Stimulated activated CD4-positive, alpha-beta T cell treated with anti-CD3 and anti-CD28 coated beads, Interleukin-1b, Interleukin-23, amount 100 ng/mL, for 4 hours (primary cell): ENCODE measurements around the gene GON4L.
"Not testable (repeated sequence)": the region's sequence is repeated elsewhere in the genome, so short reads cannot be mapped to it uniquely, and the experiment has no call there.

Experiments used
- DNase-seq, 2 donors: peaks; one replicate each; pipeline ENCODE4 v3.0.0-alpha.2; 2020; ENCODE audit warnings: low read depth in 2 of 2

Gene GON4L

DNA sequence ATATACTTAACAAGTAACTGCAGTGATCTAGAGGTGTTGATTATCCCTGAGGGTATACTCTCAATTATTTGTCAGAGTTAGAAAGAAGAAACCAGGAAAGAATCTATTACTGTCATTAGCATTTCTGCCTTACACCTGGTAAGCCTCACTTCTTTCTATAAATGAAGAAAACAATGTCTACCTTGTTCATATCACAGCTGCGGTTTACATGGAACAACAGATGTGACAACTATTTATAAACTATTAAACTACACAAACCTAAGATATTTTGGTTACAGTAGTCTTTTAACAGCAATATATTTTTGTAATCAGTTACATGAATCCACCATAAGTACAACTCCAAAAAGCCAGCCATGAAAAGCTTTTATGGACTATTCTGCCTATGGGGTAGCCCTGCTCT, 40.7 kb downstream of the GON4L start:
- no peak for DNase-seq

DNA sequence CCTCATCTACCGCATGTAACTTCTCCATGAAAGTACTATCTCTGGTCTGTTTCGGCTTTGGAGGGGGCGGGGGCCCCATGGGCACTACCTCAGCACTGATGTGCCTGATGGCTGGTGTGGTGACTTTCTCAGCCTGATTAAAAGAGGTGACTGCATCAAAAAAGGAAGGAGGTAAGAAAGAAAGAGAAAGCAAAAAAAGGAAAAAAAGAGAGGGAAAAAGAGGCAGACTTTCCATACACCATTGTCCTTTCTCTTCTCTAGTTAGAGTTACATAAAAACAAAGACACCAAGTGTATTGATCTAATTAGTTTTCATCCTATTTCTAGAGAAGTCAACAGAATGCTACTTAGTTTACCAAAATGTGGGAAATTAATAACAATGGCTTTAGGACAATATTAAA, 43.3 kb downstream of the GON4L start:
- DNase-seq: no peak

DNA sequence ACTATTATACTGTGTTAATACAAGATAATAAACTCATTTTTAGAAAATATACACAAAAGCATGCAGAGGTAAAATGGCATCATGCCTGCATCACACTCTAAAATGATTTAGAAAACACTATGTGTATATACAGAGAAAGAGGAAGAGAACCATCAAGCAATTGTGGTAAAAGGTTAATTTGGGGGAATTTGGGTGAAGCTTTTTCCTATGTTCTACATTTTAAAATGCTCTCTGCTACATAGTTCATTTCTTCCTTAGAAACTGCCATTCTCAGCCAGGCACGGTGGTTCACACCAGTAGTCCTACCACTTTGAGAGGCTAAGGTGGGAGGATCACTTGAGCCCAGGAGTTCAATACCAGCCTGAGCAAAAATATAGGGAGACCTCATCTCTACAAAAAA, 44.1 kb downstream of the GON4L start:
- DNase-seq: no peak

- no peak for DNase-seq
Measured at GRCh38 chr1:155809088-155809487, 47.9 kb downstream of the GON4L start.

DNA sequence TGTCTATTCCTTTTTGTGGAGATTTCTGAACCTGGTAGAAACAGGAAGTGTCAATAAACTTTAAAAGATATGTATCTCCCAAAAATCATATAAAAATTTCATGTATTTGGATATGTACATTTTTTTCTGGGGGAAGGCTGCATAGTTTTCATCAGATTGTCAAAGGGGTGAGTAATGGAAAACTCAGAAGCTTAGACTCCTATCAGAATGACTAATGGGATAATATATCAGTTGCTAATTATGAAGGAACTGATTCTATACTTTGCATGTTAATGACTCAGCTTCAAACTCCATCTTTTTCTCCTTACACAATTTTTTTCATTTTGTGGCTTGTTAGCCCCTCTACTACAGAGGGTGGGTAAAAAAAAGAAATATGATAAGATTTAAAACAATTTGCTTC, 55.9 kb downstream of the GON4L start:
- no peak for DNase-seq

- DNase-seq: not testable (repeated sequence)
Measured at GRCh38 chr1:155795618-155796017, 61.4 kb downstream of the GON4L start.

GRCh38 chr1:155794605-155795245, 62.3 kb downstream of the GON4L start:
- no peak for DNase-seq

DNA sequence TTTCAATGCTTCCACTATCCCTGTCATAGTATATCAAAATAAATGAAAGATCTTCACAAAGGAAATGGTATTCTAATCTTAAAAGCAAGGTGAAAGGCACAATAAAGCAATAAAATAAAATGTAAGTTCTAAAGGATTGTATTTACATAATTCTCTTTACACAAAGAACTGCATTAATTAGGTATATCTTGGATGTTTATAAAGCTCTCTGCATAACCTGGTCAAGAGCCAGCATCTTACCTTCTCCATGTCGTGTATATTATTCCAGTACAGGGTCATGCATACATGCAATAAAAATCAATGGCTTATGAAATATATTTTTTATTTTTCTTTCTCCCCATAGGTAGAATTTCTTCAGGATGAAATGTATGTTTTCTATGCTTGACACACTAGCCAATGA, 63.8 kb downstream of the GON4L start:
- DNase-seq: no peak

DNA sequence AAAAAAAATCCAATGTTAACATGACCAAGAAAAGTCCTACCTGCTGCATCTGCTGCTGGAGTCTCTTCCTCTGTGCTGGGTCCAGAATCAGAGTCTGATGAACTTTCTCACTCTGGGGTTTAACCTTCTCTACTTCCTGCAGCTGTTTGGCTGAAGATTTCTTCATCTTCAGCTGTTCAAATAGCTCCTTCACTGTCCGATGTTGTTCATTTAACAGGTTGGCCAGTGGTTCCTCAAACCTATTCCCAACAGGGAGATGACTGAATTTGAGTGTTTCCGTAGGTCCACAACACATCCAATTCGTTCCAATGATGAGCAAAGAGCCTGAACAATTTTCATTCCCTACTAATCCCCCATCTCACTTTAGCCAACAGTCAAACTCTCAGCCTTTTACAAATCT, 79.4 kb downstream of the GON4L start:
- no peak for DNase-seq

DNA sequence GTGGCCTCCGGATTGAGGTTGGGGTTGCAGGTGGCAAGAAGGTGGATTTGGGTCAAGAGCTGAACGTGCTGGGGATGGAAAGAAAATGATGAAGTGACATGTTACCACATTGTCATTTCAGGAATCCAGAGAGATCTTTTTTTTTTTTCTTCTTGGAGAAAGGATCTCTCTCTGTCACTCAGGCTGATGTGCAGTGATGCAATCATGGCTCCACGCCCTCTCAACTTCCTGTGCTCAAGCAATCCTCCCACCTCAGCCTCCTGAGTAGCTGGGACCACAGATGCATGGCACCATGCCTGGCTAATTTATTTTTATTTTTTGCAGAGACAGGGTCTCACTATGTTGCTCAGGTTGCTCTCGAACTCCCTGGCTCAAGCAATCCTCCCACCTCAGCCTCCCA, 80.6 kb downstream of the GON4L start:
- DNase-seq: no peak

GRCh38 chr1:155773221-155773620, 83.8 kb downstream of the GON4L start:
- DNase-seq: no peak

- DNase-seq: no peak
Measured at GRCh38 chr1:155769257-155769656, 87.8 kb downstream of the GON4L start.

- not testable (repeated sequence) for DNase-seq
Measured at GRCh38 chr1:155767399-155767989, 89.5 kb downstream of the GON4L start.

DNA sequence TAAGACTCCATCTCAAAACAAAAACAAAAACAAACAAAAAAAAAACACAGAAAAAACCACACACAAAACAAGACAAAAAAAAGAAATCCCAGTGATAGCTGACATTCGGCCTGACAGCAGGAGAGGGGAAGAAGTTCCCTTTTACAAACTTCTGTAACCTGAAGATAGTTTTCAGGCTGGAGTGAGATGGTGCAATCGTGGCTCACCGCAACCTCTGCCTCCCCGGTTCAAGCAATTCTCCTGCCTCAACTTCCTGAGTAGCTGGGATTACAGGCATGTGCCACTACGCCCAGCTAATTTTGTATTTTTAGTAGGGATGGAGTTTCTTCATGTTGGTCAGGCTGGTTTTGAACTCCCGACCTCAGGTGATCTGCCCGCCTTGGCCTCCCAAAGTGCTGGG, 93.0 kb downstream of the GON4L start:
- not testable (repeated sequence) for DNase-seq

DNA sequence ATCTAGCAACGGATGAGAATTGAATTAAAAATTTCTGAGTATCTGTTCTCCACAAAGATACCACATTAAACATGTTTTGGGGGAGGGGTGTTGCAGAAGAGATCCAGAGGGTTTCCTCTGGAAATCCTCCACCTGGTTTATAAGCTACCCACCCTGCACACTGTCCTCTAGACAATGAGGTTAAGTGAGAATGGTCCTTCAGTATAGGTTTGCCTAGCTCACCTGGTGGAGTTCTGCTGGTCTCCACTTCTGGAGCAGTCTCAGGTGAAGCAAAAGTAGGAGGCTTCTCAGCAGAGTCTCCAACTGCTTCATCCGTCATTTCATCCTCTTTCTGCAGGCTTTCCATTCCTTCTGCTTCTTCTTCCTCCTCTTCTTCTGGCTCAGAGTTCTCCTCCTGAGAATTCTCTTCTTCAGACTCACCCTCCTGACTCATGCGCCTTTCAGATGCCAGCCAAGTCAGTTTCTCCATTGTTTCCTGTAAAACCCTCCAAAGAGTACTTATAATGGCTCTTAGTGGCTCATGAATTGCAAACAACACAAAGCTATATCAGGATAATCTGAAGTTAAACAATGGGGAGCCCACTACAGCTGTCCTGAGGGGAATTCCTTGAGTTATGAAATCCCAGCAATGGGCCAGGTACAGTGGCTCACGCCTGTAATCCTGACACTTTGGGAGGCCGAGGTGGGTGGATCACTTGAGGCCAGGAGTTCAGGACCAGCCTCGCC, 93.8 kb downstream of the GON4L start:
- not testable (repeated sequence) for DNase-seq

- no peak for DNase-seq
Measured at GRCh38 chr1:155761736-155762405, 95.1 kb downstream of the GON4L start.

- DNase-seq: no peak
Measured at GRCh38 chr1:155760751-155761475, 96.1 kb downstream of the GON4L start.

DNA sequence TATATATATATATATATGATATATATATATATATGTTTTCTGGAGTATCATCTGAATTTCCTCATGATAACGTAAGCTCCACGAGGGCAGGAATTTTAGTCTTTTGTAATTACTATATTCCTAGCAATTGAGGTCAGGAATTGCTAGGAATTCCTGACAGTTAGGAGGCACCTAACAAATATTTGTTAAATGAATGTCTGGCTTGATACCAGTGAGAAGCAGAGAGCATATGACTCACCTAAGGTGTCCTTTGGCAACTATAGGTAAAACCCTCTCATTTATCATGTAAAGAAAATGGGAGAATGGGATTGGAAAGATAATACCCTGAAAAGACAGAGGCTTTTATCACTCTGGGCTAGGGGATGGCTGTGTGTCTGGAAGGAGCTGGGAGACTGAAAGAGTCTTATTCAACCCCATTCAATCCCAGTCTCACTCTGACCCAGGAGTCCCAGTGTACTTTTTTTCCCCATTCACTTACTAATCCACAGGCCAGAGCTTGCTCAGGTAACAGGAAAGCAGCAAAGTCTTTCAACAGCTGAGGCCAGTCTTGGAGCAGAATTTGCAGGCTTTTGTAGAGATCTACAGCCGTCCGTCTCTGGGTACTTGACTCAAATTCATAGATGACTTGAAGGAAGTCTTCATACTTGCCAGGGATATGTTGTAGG, 96.9 kb downstream of the GON4L start:
- DNase-seq: no peak

GRCh38 chr1:155759017-155759416, 98.0 kb downstream of the GON4L start:
- DNase-seq: not testable (repeated sequence)

DNA sequence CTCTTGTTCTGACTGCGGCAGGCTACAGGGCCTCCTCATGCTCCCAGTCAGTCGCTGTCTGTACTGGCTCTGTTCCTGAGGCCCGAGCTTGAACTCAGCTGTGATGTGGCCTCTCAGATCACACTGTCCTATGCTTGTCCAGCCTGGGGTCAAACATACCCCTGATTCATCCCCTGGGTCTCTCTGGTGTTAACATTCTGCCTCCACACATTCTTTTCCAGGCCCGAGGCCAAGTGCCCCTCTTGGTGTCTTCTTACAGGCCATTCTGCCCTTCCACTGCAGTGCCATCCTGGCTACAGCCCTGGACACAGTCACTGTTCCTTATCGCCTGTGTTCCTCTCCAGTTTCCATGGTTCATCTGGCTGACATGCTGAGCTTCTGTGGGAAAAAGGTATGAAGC, 108.9 kb downstream of the GON4L start:
- DNase-seq: not testable (repeated sequence)

DNA sequence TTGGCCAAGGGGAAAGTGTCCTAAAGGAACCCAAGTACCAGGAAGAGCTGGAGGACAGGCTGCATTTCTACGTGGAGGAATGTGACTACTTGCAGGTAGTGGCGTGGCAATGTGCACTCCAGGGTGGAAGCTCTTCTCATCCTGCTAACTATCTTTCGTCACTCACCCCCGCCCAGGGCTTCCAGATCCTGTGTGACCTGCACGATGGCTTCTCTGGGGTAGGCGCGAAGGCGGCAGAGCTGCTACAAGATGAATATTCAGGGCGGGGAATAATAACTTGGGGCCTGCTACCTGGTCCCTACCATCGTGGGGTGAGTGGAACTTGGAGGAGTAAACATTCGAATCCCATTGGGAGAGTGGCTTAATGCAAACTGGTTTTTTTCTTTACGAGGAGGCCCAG, 109.4 kb downstream of the GON4L start:
- not testable (repeated sequence) for DNase-seq
